Panc1 (cell line): Measurements from ENCODE around the gene EIPR1. TPM values are rescaled to one million over a fixed set of nuclear protein-coding genes. Genes with fewer than 3 reads are reported as not detected.

Experiments
- ATAC-seq: fragments of 200-7000 bp; cut with Tn5 transposase; 2 replicates; pipeline ENCODE4 v1.9.1; 2020; ENCODE audit warnings: mild to moderate bottlenecking, moderate library complexity
- BruUV-seq: library from RNA; stranded (reverse); fragments of 400-500 nt; replicated peaks from 2 replicates; lab custom pipeline; 2021; lab: Mats Ljungman, UMichigan
- CTCF ChIA-PET: fragments of 300-600 bp; sonication (Branson Sonifier 250); formaldehyde crosslinking; loops from one replicate; lab custom pipeline; 2022; ENCODE audit warnings: antibody characterized with exemption; lab: Charles Lee
- POLR2A ChIA-PET: fragments of 300-600 bp; sonication (Branson Sonifier 250); formaldehyde crosslinking; loops from one replicate; lab custom pipeline; 2022; ENCODE audit warnings: antibody characterized with exemption; lab: Charles Lee
- DNase-seq: peaks from one replicate; pipeline ENCODE4 v3.0.0-alpha.2; 2010; ENCODE audit warnings: low read depth, low spot score
- H3K27ac ChIP-seq: 2 replicates; pipeline ENCODE4 v1.5.1; 2011; ENCODE audit warnings: mild to moderate bottlenecking, low read length, inconsistent platforms
- H3K27me3 ChIP-seq: fragments of 200-500 bp; sonication (Bioruptor generic); 2 replicates; pipeline ENCODE4 v1.6.0; 2014; ENCODE audit warnings: low read length, inconsistent platforms; ENCODE audit not compliant: control insufficient read depth, insufficient read depth
- H3K36me3 ChIP-seq: fragments of 200-500 bp; sonication (Bioruptor generic); 2 replicates; pipeline ENCODE4 v1.5.1; 2014; ENCODE audit warnings: inconsistent platforms, mild to moderate bottlenecking, low read length, moderate library complexity; ENCODE audit not compliant: control insufficient read depth, insufficient read depth
- H3K4me1 ChIP-seq: 2 replicates; pipeline ENCODE4 v1.5.1; 2011; ENCODE audit warnings: inconsistent platforms, mild to moderate bottlenecking, low read length, moderate library complexity; ENCODE audit not compliant: control insufficient read depth, insufficient read depth
- H3K4me3 ChIP-seq, 2 experiments: 2 replicates each; pipeline ENCODE4 v1.5.1; 2011 to 2012; ENCODE audit warnings: low read depth in 2 of 2, low read length in 2 of 2, mild to moderate bottlenecking in 2 of 2, inconsistent platforms in 1 of 2, moderate library complexity in 1 of 2
- H3K9me3 ChIP-seq: fragments of 200-500 bp; sonication (Bioruptor generic); 2 replicates; pipeline ENCODE4 v1.5.1; 2014; ENCODE audit warnings: low read depth, mild to moderate bottlenecking, inconsistent platforms, low read length, moderate library complexity; ENCODE audit not compliant: control insufficient read depth, insufficient read depth
- POLR2AphosphoS5 ChIP-seq: IDR thresholded peaks from 2 replicates; pipeline ENCODE4 v1.6.1; 2012; ENCODE audit warnings: mild to moderate bottlenecking, low read depth, low read length, moderate library complexity
- SIN3A ChIP-seq: IDR thresholded peaks from 2 replicates; pipeline ENCODE4 v1.6.1; 2012; ENCODE audit warnings: low read depth, mild to moderate bottlenecking, low read length, moderate library complexity, borderline replicate concordance; ENCODE audit not compliant: insufficient read depth
- TCF7L2 ChIP-seq: IDR thresholded peaks from 2 replicates; pipeline ENCODE4 v1.6.1; 2011; ENCODE audit warnings: mild to moderate bottlenecking, low read depth, low read length, inconsistent platforms
- in situ Hi-C: cut with HindIII; loops from 2 replicates; pipeline ENCODE4 v1.10.0; 2016; ENCODE audit warnings: low sequenced_read_pairs, low pct_unique_long_range_greater_than_20kb
- intact Hi-C: fragments of 100-400 bp; cut with micrococcal nuclease; formaldehyde crosslinking; loops from one replicate; pipeline ENCODE4 v1.10.0; 2022; ENCODE audit not compliant: unreplicated experiment
- total RNA-seq: library from RNA; stranded (reverse); gene quantifications from one replicate; pipeline ENCODE4 v1.2.1, GENCODE V29; 2021; ENCODE audit not compliant: unreplicated experiment
- TF ChIP-seq, protein P1 (sequence below), 2 experiments: IDR thresholded peaks; 2 replicates each; pipeline ENCODE4 v1.6.1; 2011 to 2012; ENCODE audit warnings: low read depth in 2 of 2, control low read depth in 1 of 2, low read length in 1 of 2, mild to moderate bottlenecking in 1 of 2, moderate library complexity in 1 of 2; ENCODE audit not compliant: insufficient read depth in 1 of 2
- TF ChIP-seq, protein P2 (sequence below): fragments of 450-650 bp; IDR thresholded peaks from 2 replicates; pipeline ENCODE4 v1.5.1; 2017; ENCODE audit warnings: mild to moderate bottlenecking

The EIPR1 gene
- total RNA-seq, 1 experiment from 2014 or later = 26.7 TPM

DNA sequence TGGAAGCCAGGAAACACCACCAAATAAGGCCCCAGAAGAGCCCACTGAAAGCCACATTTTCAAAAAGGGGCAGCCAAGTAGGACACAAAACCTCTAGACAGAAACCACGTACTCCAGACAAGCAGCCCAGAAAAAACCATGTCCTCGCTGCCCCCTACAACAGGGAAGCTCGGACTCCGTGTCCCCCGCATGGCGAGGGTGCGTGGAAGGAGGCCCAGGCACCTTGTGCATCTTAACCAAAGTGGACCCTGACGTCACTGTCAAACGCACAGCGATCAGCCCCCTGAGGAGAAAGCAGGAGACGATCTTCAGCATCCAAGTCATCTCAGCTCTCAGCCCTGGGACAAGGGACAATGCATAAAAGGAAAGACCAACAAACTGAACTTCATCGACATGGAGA, 168.4 kb downstream of the EIPR1 start:
- no TSS peak for BruUV-seq
- CTCF ChIA-PET = no interaction called here
- no peaks in the 10 kb centered on the region for H3K27me3 ChIP-seq
- intact Hi-C loops (no loop called here), in situ Hi-C loops (no loop called here)
- no peak for ATAC-seq
- TF ChIP-seq SIN3A (no peak), TCF7L2 (no peak), POLR2AphosphoS5 (no peak)
- TF ChIP-seq, protein P1, sequence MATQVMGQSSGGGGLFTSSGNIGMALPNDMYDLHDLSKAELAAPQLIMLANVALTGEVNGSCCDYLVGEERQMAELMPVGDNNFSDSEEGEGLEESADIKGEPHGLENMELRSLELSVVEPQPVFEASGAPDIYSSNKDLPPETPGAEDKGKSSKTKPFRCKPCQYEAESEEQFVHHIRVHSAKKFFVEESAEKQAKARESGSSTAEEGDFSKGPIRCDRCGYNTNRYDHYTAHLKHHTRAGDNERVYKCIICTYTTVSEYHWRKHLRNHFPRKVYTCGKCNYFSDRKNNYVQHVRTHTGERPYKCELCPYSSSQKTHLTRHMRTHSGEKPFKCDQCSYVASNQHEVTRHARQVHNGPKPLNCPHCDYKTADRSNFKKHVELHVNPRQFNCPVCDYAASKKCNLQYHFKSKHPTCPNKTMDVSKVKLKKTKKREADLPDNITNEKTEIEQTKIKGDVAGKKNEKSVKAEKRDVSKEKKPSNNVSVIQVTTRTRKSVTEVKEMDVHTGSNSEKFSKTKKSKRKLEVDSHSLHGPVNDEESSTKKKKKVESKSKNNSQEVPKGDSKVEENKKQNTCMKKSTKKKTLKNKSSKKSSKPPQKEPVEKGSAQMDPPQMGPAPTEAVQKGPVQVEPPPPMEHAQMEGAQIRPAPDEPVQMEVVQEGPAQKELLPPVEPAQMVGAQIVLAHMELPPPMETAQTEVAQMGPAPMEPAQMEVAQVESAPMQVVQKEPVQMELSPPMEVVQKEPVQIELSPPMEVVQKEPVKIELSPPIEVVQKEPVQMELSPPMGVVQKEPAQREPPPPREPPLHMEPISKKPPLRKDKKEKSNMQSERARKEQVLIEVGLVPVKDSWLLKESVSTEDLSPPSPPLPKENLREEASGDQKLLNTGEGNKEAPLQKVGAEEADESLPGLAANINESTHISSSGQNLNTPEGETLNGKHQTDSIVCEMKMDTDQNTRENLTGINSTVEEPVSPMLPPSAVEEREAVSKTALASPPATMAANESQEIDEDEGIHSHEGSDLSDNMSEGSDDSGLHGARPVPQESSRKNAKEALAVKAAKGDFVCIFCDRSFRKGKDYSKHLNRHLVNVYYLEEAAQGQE (IDR thresholded peaks at IDR 0.05; ENCODE audit: insufficient read depth in 1 of 2, low read depth in 2 of 2, low read length in 1 of 2) = no peak
- TF ChIP-seq, protein P2, sequence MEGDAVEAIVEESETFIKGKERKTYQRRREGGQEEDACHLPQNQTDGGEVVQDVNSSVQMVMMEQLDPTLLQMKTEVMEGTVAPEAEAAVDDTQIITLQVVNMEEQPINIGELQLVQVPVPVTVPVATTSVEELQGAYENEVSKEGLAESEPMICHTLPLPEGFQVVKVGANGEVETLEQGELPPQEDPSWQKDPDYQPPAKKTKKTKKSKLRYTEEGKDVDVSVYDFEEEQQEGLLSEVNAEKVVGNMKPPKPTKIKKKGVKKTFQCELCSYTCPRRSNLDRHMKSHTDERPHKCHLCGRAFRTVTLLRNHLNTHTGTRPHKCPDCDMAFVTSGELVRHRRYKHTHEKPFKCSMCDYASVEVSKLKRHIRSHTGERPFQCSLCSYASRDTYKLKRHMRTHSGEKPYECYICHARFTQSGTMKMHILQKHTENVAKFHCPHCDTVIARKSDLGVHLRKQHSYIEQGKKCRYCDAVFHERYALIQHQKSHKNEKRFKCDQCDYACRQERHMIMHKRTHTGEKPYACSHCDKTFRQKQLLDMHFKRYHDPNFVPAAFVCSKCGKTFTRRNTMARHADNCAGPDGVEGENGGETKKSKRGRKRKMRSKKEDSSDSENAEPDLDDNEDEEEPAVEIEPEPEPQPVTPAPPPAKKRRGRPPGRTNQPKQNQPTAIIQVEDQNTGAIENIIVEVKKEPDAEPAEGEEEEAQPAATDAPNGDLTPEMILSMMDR = no peak
- no peaks in the 10 kb centered on the region for H3K4me1 ChIP-seq
- H3K27ac ChIP-seq = no peak overlapping the region
- POLR2A ChIA-PET = no interaction called here
- H3K9me3 ChIP-seq = no peaks in the 10 kb centered on the region
- H3K4me3 ChIP-seq = no peak overlapping the region
- no peak for DNase-seq
- H3K36me3 ChIP-seq = no peaks in the 10 kb centered on the region

DNA sequence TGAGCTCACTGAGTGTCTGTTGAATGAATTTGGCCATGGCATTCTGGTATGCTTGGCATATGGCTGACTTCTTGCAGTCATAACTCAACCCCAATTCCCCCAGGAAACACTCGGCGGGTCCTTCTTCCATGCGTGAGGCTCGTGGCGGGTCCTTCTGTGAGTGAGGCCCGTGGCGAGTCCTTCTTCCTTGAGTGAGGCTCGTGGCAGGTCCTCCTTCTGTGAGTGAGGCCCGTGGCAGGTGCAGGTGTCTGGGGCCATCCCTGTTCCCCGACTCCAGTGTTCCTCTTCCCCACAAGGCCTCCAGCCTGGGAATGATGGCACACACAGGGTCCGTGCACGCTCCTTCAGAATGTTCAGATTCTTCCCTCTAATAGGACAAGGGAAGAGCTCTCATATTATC, 169.0 kb downstream of the EIPR1 start:
- Histone ChIP-seq H3K9me3 (no peaks in the 10 kb centered on the region), H3K27me3 (no peaks in the 10 kb centered on the region), H3K4me3 (no peak overlapping the region), H3K4me1 (no peaks in the 10 kb centered on the region), H3K36me3 (no peaks in the 10 kb centered on the region), H3K27ac (no peak overlapping the region)
- ATAC-seq (peak; percentile 26; the same call in 1 of the 2 replicates), DNase-seq (no peak)
- in situ Hi-C loops = no loop called here
- intact Hi-C loops = no loop called here
- TF ChIP-seq TCF7L2 (no peak), POLR2AphosphoS5 (no peak), SIN3A (no peak)
- TF ChIP-seq, protein P1 (IDR thresholded peaks at IDR 0.05; ENCODE audit: insufficient read depth in 1 of 2, low read depth in 2 of 2, low read length in 1 of 2) = no peak
- TF ChIP-seq, protein P2 = no peak
- ChIA-PET POLR2A (no interaction called here), CTCF (no interaction called here)
- no TSS peak for BruUV-seq
